ENCODE data around the gene ASAP2. TPM values are rescaled to one million over a fixed set of nuclear protein-coding genes. Genes with fewer than 3 reads are reported as not detected.

ASAP2 gene
- polyA plus RNA-seq, 2 donors, result 4.0 to 5.3 TPM

- Histone ChIP-seq H3K4me1 (ENCODE audit: control insufficient read depth in 2 of 2, insufficient read depth in 2 of 2, low read length in 1 of 2) (no peaks in the 10 kb centered on the region), H3K9me3 (ENCODE audit: control insufficient read depth in 2 of 2, insufficient read depth in 1 of 2, low read depth in 1 of 2, low read length in 1 of 2) (no peaks in the 10 kb centered on the region), H3K27me3 (ENCODE audit: control insufficient read depth in 1 of 2, insufficient read depth in 2 of 2, low read length in 2 of 2) (no peaks in the 10 kb centered on the region), H3K36me3 (ENCODE audit: control insufficient read depth in 2 of 2, insufficient read depth in 2 of 2, low read length in 1 of 2) (peaks cover 0 to 10% of the 10 kb centered on the region in 2 donors), H3K27ac (ENCODE audit: low read depth in 2 of 2, low read length in 1 of 2) (no peak overlapping the region), H3K4me3 (ENCODE audit: low read depth in 1 of 2, low read length in 2 of 2) (no peak overlapping the region)
- WGBS, 2 donors, result 90 to 91% methylated on average over 11 of the region's 11 CpGs
These were observed 164.1 kb downstream of the ASAP2 start for GRCh38 chr2:9370746-9371145.

- Histone ChIP-seq H3K9me3 (ENCODE audit: control insufficient read depth in 2 of 2, insufficient read depth in 1 of 2, low read depth in 1 of 2, low read length in 1 of 2) (no peaks in the 10 kb centered on the region), H3K36me3 (ENCODE audit: control insufficient read depth in 2 of 2, insufficient read depth in 2 of 2, low read length in 1 of 2) (peaks cover 0 to 3% of the 10 kb centered on the region in 2 donors), H3K27ac (ENCODE audit: low read depth in 2 of 2, low read length in 1 of 2) (no peak overlapping the region), H3K4me1 (ENCODE audit: control insufficient read depth in 2 of 2, insufficient read depth in 2 of 2, low read length in 1 of 2) (no peaks in the 10 kb centered on the region), H3K4me3 (ENCODE audit: low read depth in 1 of 2, low read length in 2 of 2) (no peak overlapping the region), H3K27me3 (ENCODE audit: control insufficient read depth in 1 of 2, insufficient read depth in 2 of 2, low read length in 2 of 2) (no peaks in the 10 kb centered on the region)
- 94 to 95% methylated on average over 17 of the region's 17 CpGs for WGBS, 2 donors
These were observed 166.4 kb downstream of the ASAP2 start for GRCh38 chr2:9373047-9373446.

- H3K4me1 ChIP-seq (ENCODE audit: control insufficient read depth in 2 of 2, insufficient read depth in 2 of 2, low read length in 1 of 2), result no peaks in the 10 kb centered on the region
- H3K27ac ChIP-seq (ENCODE audit: low read depth in 2 of 2, low read length in 1 of 2), result no peak overlapping the region
- H3K9me3 ChIP-seq (ENCODE audit: control insufficient read depth in 2 of 2, insufficient read depth in 1 of 2, low read depth in 1 of 2, low read length in 1 of 2), result no peaks in the 10 kb centered on the region
- WGBS, 2 donors, result 88 to 91% methylated on average over 6 of the region's 6 CpGs
- peaks cover 0 to 3% of the 10 kb centered on the region in 2 donors for H3K36me3 ChIP-seq (ENCODE audit: control insufficient read depth in 2 of 2, insufficient read depth in 2 of 2, low read length in 1 of 2)
- H3K4me3 ChIP-seq (ENCODE audit: low read depth in 1 of 2, low read length in 2 of 2), result no peak overlapping the region
- no peaks in the 10 kb centered on the region for H3K27me3 ChIP-seq (ENCODE audit: control insufficient read depth in 1 of 2, insufficient read depth in 2 of 2, low read length in 2 of 2)
These were observed 166.9 kb downstream of the ASAP2 start for GRCh38 chr2:9373476-9373875.

- Histone ChIP-seq H3K27me3 (ENCODE audit: control insufficient read depth in 1 of 2, insufficient read depth in 2 of 2, low read length in 2 of 2) (no peaks in the 10 kb centered on the region), H3K27ac (ENCODE audit: low read depth in 2 of 2, low read length in 1 of 2) (no peak overlapping the region), H3K36me3 (ENCODE audit: control insufficient read depth in 2 of 2, insufficient read depth in 2 of 2, low read length in 1 of 2) (peaks cover 0 to 6% of the 10 kb centered on the region in 2 donors), H3K4me1 (ENCODE audit: control insufficient read depth in 2 of 2, insufficient read depth in 2 of 2, low read length in 1 of 2) (no peaks in the 10 kb centered on the region), H3K4me3 (ENCODE audit: low read depth in 1 of 2, low read length in 2 of 2) (no peak overlapping the region), H3K9me3 (ENCODE audit: control insufficient read depth in 2 of 2, insufficient read depth in 1 of 2, low read depth in 1 of 2, low read length in 1 of 2) (no peaks in the 10 kb centered on the region)
- WGBS, 2 donors, result 94 to 95% methylated on average over 18 of the region's 18 CpGs
These were observed 167.6 kb downstream of the ASAP2 start for GRCh38 chr2:9374071-9374730.

GRCh38 chr2:9375857-9376428, 169.3 kb downstream of the ASAP2 start:
- Histone ChIP-seq H3K27ac (ENCODE audit: low read depth in 2 of 2, low read length in 1 of 2) (no peak overlapping the region), H3K36me3 (ENCODE audit: control insufficient read depth in 2 of 2, insufficient read depth in 2 of 2, low read length in 1 of 2) (peaks cover 0 to 3% of the 10 kb centered on the region in 2 donors)
- whole genome bisulfite sequencing, 2 donors, result 77 to 84% methylated on average over 4 of the region's 4 CpGs

GRCh38 chr2:9377461-9378097, 171.0 kb downstream of the ASAP2 start:
- peaks cover 6 to 8% of the 10 kb centered on the region in 2 donors for H3K4me1 ChIP-seq (ENCODE audit: control insufficient read depth in 2 of 2, insufficient read depth in 2 of 2, low read length in 1 of 2)
- WGBS, 2 donors, result 74% methylated on average over 9 of the region's 9 CpGs
- H3K36me3 ChIP-seq (ENCODE audit: control insufficient read depth in 2 of 2, insufficient read depth in 2 of 2, low read length in 1 of 2), result peaks cover 0 to 3% of the 10 kb centered on the region in 2 donors
- H3K27ac ChIP-seq (ENCODE audit: low read depth in 2 of 2, low read length in 1 of 2), result no peak overlapping the region
- H3K4me3 ChIP-seq (ENCODE audit: low read depth in 1 of 2, low read length in 2 of 2), result no peak overlapping the region
- H3K27me3 ChIP-seq (ENCODE audit: control insufficient read depth in 1 of 2, insufficient read depth in 2 of 2, low read length in 2 of 2), result no peaks in the 10 kb centered on the region
- no peaks in the 10 kb centered on the region for H3K9me3 ChIP-seq (ENCODE audit: control insufficient read depth in 2 of 2, insufficient read depth in 1 of 2, low read depth in 1 of 2, low read length in 1 of 2)

More at GRCh38 chr2:9375857-9376428, 169.3 kb downstream of the ASAP2 start:
- Histone ChIP-seq H3K4me1 (ENCODE audit: control insufficient read depth in 2 of 2, insufficient read depth in 2 of 2, low read length in 1 of 2) (peaks cover 3 to 4% of the 10 kb centered on the region in 2 donors), H3K4me3 (ENCODE audit: low read depth in 1 of 2, low read length in 2 of 2) (no peak overlapping the region), H3K9me3 (ENCODE audit: control insufficient read depth in 2 of 2, insufficient read depth in 1 of 2, low read depth in 1 of 2, low read length in 1 of 2) (no peaks in the 10 kb centered on the region), H3K27me3 (ENCODE audit: control insufficient read depth in 1 of 2, insufficient read depth in 2 of 2, low read length in 2 of 2) (no peaks in the 10 kb centered on the region)

GRCh38 chr2:9378433-9379390, 172.1 kb downstream of the ASAP2 start:
- H3K27me3 ChIP-seq (ENCODE audit: control insufficient read depth in 1 of 2, insufficient read depth in 2 of 2, low read length in 2 of 2), result no peaks in the 10 kb centered on the region
- 81 to 87% methylated on average over 30 of the region's 30 CpGs for WGBS, 2 donors
- H3K36me3 ChIP-seq (ENCODE audit: control insufficient read depth in 2 of 2, insufficient read depth in 2 of 2, low read length in 1 of 2), result peaks cover 0 to 3% of the 10 kb centered on the region in 2 donors
- H3K4me3 ChIP-seq (ENCODE audit: low read depth in 1 of 2, low read length in 2 of 2), result no peak overlapping the region
- peak overlapping the region in 1 of 2 donors; percentile 45 for H3K27ac ChIP-seq (ENCODE audit: low read depth in 2 of 2, low read length in 1 of 2)
- no peaks in the 10 kb centered on the region for H3K9me3 ChIP-seq (ENCODE audit: control insufficient read depth in 2 of 2, insufficient read depth in 1 of 2, low read depth in 1 of 2, low read length in 1 of 2)
- H3K4me1 ChIP-seq (ENCODE audit: control insufficient read depth in 2 of 2, insufficient read depth in 2 of 2, low read length in 1 of 2), result peaks cover 6 to 8% of the 10 kb centered on the region in 2 donors

- Histone ChIP-seq H3K4me3 (ENCODE audit: low read depth in 1 of 2, low read length in 2 of 2) (no peak overlapping the region), H3K36me3 (ENCODE audit: control insufficient read depth in 2 of 2, insufficient read depth in 2 of 2, low read length in 1 of 2) (peaks cover 0 to 3% of the 10 kb centered on the region in 2 donors), H3K27ac (ENCODE audit: low read depth in 2 of 2, low read length in 1 of 2) (no peak overlapping the region), H3K4me1 (ENCODE audit: control insufficient read depth in 2 of 2, insufficient read depth in 2 of 2, low read length in 1 of 2) (peaks cover 6 to 8% of the 10 kb centered on the region in 2 donors), H3K9me3 (ENCODE audit: control insufficient read depth in 2 of 2, insufficient read depth in 1 of 2, low read depth in 1 of 2, low read length in 1 of 2) (no peaks in the 10 kb centered on the region), H3K27me3 (ENCODE audit: control insufficient read depth in 1 of 2, insufficient read depth in 2 of 2, low read length in 2 of 2) (no peaks in the 10 kb centered on the region)
- WGBS, 2 donors, result 89 to 91% methylated on average over 5 of the region's 5 CpGs
These were observed 172.8 kb downstream of the ASAP2 start for GRCh38 chr2:9379391-9379755.
